ENCODE data around the gene BCL2L1. TPM values are rescaled to one million over a fixed set of nuclear protein-coding genes. Genes with fewer than 3 reads are reported as not detected.
A peak's percentile ranks its signal among the peaks of the same experiment; 100 is the strongest.

Gene BCL2L1
- total RNA-seq = 57.2 TPM

DNA sequence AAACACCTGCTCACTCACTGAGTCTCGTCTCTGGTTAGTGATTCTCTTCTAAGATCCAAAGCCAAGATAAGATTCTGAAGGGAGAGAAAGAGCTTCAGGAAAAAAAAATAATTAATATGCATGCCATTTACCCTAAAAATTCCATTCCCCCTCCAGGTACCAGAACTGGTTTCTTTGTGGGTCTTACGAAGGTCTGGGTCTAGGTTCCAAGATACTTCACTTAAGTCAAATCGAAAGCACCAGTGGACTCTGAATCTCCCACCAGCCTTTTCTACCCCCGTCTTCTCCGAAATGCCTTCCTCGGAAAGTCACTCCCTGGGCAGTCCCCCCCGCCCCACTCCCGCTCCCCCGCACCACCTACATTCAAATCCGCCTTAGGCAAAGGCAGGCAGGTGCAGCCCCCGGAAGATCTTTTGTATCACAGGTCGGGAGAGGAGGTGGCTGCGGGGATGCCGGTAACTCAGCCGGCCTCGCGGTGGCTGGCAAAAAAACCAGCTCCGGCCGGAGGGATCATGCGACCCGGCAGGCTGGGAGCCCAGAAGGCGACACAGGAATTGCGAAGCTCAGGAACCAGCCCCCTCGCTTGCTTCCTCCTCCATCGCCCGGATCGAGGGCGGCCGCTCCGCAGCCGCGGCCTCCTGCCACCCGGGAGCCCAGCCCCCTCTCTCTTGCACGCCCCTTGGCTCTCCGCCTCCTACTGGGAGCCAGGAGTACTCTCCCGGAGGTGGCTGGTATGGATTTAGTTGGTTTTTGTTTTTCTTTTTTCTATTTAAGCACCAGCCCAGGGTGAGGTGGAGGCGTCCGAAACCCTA lies at the start of gene BCL2L1:
Gene BCL2L1, minus strand, starts transcription at position 612 of the 812 bp plus-strand sequence. CDS start 650 bp downstream, outside the sequence.
- Histone ChIP-seq H3K27me3 (no peaks in the 10 kb centered on the region), H3K4me3 (peak within 1 kb of the TSS; percentile 72 to 76), H3K27ac (peak within 1 kb of the TSS; percentile 99), H3K4me1 (peaks cover 47% of the 10 kb centered on the region), H3K9me3 (no peaks in the 10 kb centered on the region), H3K36me3 (peaks cover 0 to 8% of the 10 kb centered on the region in 2 donors)
- TF ChIP-seq CTCF (IDR thresholded peaks at IDR 0.05) = peak in 1 of 3 experiments; percentile 67
- TF ChIP-seq POLR2AphosphoS5 (IDR thresholded peaks at IDR 0.05; ENCODE audit: insufficient read depth in 1 of 2, low read depth in 1 of 2) = peak; percentile 6 to 65
- peak in 1 of 2 donors; percentile 56 for TF ChIP-seq POLR2A (IDR thresholded peaks at IDR 0.05)
- intact Hi-C loops (cut with DNase I) = loop anchor here (2.0 kb wide), 1 partner anchor 62 kb away; no protein-coding TSS in a partner anchor
- no peak for DNase-seq (ENCODE audit: extremely low spot score in 2 of 2)

DNA sequence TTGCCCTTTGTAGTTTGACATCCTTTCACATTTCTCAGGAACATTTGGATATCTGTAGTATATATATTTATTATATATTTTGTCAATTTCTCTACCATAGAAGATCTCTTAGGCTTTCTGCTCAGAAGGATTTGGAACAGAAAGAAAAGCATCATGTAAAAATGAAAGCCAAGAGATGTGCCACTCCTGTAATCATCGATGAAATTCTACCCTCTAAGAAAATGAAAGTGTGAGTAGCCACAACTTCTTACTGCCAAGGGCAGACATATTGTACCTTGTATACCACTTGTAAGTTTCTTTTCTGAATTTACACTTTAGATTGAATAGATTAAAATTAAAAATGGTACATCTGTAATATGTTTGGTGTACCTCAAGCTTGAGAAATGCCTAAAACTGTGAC lies 47.6 kb upstream of the BCL2L1 start:
- no peaks in the 10 kb centered on the region for H3K36me3 ChIP-seq
- no peaks in the 10 kb centered on the region for H3K27me3 ChIP-seq
- no peaks in the 10 kb centered on the region for H3K4me1 ChIP-seq
- no peak for DNase-seq (ENCODE audit: extremely low spot score in 2 of 2)
- no peak overlapping the region for H3K4me3 ChIP-seq
- intact Hi-C loops (cut with DNase I) = no loop called here
- H3K27ac ChIP-seq = no peak overlapping the region
- TF ChIP-seq CTCF (IDR thresholded peaks at IDR 0.05) (no peak), POLR2AphosphoS5 (IDR thresholded peaks at IDR 0.05; ENCODE audit: insufficient read depth in 1 of 2, low read depth in 1 of 2) (no peak), POLR2A (IDR thresholded peaks at IDR 0.05) (no peak)
- no peaks in the 10 kb centered on the region for H3K9me3 ChIP-seq

DNA sequence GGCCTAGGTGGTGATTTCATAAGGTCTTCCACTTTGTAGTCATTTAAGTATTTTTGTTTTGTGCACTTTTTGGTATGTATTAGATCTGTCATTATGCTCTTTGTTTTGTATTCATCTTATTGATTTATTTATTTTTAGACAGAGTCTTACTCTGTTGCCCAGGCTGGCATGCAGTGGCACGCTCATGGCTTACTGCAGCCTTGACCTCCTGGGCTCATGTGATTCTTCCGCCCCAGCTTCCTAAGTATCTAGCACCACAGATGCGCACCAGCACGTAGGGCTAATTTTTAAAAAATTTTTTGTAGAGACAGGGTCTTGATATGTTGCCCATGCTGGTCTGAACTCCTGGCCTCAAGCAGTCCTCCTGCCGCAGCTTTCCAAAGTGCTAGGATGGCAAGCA lies 47.0 kb upstream of the BCL2L1 start:
- no peak for DNase-seq (ENCODE audit: extremely low spot score in 2 of 2)

GRCh38 chr20:31767805-31768204 lies 45.1 kb upstream of the BCL2L1 start:
- H3K27me3 ChIP-seq = no peaks in the 10 kb centered on the region
- intact Hi-C loops (cut with DNase I) = no loop called here
- no peaks in the 10 kb centered on the region for H3K4me1 ChIP-seq
- no peak overlapping the region for H3K27ac ChIP-seq
- H3K36me3 ChIP-seq = no peaks in the 10 kb centered on the region
- TF ChIP-seq POLR2A (IDR thresholded peaks at IDR 0.05) (no peak), CTCF (IDR thresholded peaks at IDR 0.05) (no peak), POLR2AphosphoS5 (IDR thresholded peaks at IDR 0.05; ENCODE audit: insufficient read depth in 1 of 2, low read depth in 1 of 2) (no peak)
- DNase-seq (ENCODE audit: extremely low spot score in 2 of 2) = no peak
- no peaks in the 10 kb centered on the region for H3K9me3 ChIP-seq
- H3K4me3 ChIP-seq = no peak overlapping the region

More for the DNA sequence above, 47.0 kb upstream of the BCL2L1 start:
- no peaks in the 10 kb centered on the region for H3K36me3 ChIP-seq
- H3K27me3 ChIP-seq = no peaks in the 10 kb centered on the region
- intact Hi-C loops (cut with DNase I) = no loop called here
- no peaks in the 10 kb centered on the region for H3K9me3 ChIP-seq
- TF ChIP-seq POLR2A (IDR thresholded peaks at IDR 0.05) (no peak), CTCF (IDR thresholded peaks at IDR 0.05) (no peak), POLR2AphosphoS5 (IDR thresholded peaks at IDR 0.05; ENCODE audit: insufficient read depth in 1 of 2, low read depth in 1 of 2) (no peak)
- no peak overlapping the region for H3K4me3 ChIP-seq
- no peaks in the 10 kb centered on the region for H3K4me1 ChIP-seq
- no peak overlapping the region for H3K27ac ChIP-seq

Data from vagina (tissue), 2 donors.